ENCODE results near the gene GGCX. TPM values are rescaled to one million over a fixed set of nuclear protein-coding genes. Genes with fewer than 3 reads are reported as not detected.
A peak's percentile ranks its signal among the peaks of the same experiment; 100 is the strongest.

GGCX gene
- total and polyA plus RNA-seq, 9 of the 15 experiments (the other 6 are each of a cell fraction or from before 2014, with no cell fraction given) = 14.4 to 47.1 (median 28.1) TPM

- peaks cover 42% of the 10 kb centered on the region; the same call in 2 of the 3 replicates for H3K36me3 ChIP-seq (ENCODE audit: control insufficient read depth, insufficient read depth, low read length)
- H3K4me2 ChIP-seq (ENCODE audit: insufficient read depth, low read length) = no peak overlapping the region
- no peaks in the 10 kb centered on the region for H3K27me3 ChIP-seq (ENCODE audit: control insufficient read depth in 2 of 2, insufficient read depth in 2 of 2, low read length in 2 of 2)
- H3K4me1 ChIP-seq (replicated peaks in 1 of 2; ENCODE audit: control insufficient read depth in 2 of 2, insufficient read depth in 2 of 2, low read length in 2 of 2) = peaks cover 41 to 42% of the 10 kb centered on the region in 2 experiments
- TF ChIP-seq ZNF76 (CRISPR knock-in tag; IDR thresholded peaks at IDR 0.05; ENCODE audit: borderline replicate concordance) (no peak), SMAD1 (IDR thresholded peaks at IDR 0.05; ENCODE audit: low read depth, low read length, partially characterized antibody) (no peak), ZKSCAN1 (IDR thresholded peaks at IDR 0.05; ENCODE audit: low read depth, low read length) (no peak), SAFB2 (IDR thresholded peaks at IDR 0.05; ENCODE audit: borderline replicate concordance, low read depth, low read length, severe bottlenecking) (no peak)
- CTCF ChIA-PET (ENCODE audit: low intra/inter-chr PET ratio) = no interaction called here
- POLR2A ChIA-PET = interaction anchor here (2.0 to 2.3 kb wide), 2 partner anchors 12 to 36 kb away, joined by 6 to 8 read pairs; no protein-coding TSS in a partner anchor
- FAIRE-seq (no peak), ATAC-seq (no peak), DNase-seq (ENCODE audit: extremely low read depth in 1 of 4, low spot score in 3 of 4) (no peak)
- no peak overlapping the region for H3K27ac ChIP-seq (ENCODE audit: extremely low read depth, low read depth, low read length)
- BruUV-seq (replicated peaks) = no TSS peak
- no peak overlapping the region for H3K4me3 ChIP-seq
- intact Hi-C loops (cut with micrococcal nuclease) = no loop called here
- H4K20me1 ChIP-seq (replicated peaks; ENCODE audit: control insufficient read depth, insufficient read depth, low read length) = no peaks in the 10 kb centered on the region
- H3K9me1 ChIP-seq (ENCODE audit: control insufficient read depth, insufficient read depth, low read length) = peaks cover 7% of the 10 kb centered on the region
- H2AFZ ChIP-seq (ENCODE audit: low read depth, low read length) = no peak overlapping the region
- WGBS (ENCODE audit: insufficient coverage, low coverage, missing lambda C conversion rate) = 64% methylated on average over 1 of the region's 1 CpG
- no peaks in the 10 kb centered on the region for H3K9me3 ChIP-seq (replicated peaks; ENCODE audit: control insufficient read depth, insufficient read depth, low read depth, low read length)
- in situ Hi-C loops (cut with MboI) = no loop called here
- peaks cover 28% of the 10 kb centered on the region for H3K79me2 ChIP-seq (ENCODE audit: control insufficient read depth, insufficient read depth, low read length)
- no peak overlapping the region for H3K9ac ChIP-seq (ENCODE audit: insufficient read depth in 1 of 2, low read depth in 2 of 2, low read length in 2 of 2)
These were observed 21.2 kb upstream of the GGCX start for GRCh38 chr2:85582492-85582891.

- Histone ChIP-seq H3K4me2 (ENCODE audit: insufficient read depth, low read length) (no peak overlapping the region), H3K4me3 (no peak overlapping the region), H3K9ac (ENCODE audit: insufficient read depth in 1 of 2, low read depth in 2 of 2, low read length in 2 of 2) (peak overlapping the region in 1 of 2 experiments; percentile 77; a peak in 2 of 4 replicates), H3K4me1 (replicated peaks in 1 of 2; ENCODE audit: control insufficient read depth in 2 of 2, insufficient read depth in 2 of 2, low read length in 2 of 2) (peaks cover 27 to 37% of the 10 kb centered on the region in 2 experiments), H3K79me2 (ENCODE audit: control insufficient read depth, insufficient read depth, low read length) (peaks cover 30% of the 10 kb centered on the region), H4K20me1 (replicated peaks; ENCODE audit: control insufficient read depth, insufficient read depth, low read length) (no peaks in the 10 kb centered on the region), H3K9me1 (ENCODE audit: control insufficient read depth, insufficient read depth, low read length) (peaks cover 5% of the 10 kb centered on the region), H3K9me3 (replicated peaks; ENCODE audit: control insufficient read depth, insufficient read depth, low read depth, low read length) (no peaks in the 10 kb centered on the region), H3K36me3 (ENCODE audit: control insufficient read depth, insufficient read depth, low read length) (peaks cover 42% of the 10 kb centered on the region; the same call in 2 of the 3 replicates), H2AFZ (ENCODE audit: low read depth, low read length) (no peak overlapping the region), H3K27me3 (ENCODE audit: control insufficient read depth in 2 of 2, insufficient read depth in 2 of 2, low read length in 2 of 2) (no peaks in the 10 kb centered on the region), H3K27ac (ENCODE audit: extremely low read depth, low read depth, low read length) (no peak overlapping the region; the same call in 1 of the 3 replicates)
- intact Hi-C loops (cut with micrococcal nuclease) (no loop called here), in situ Hi-C loops (cut with MboI) (no loop called here)
- ATAC-seq = no peak
- TF ChIP-seq GATAD2A (IDR thresholded peaks at IDR 0.05) (no peak), GATAD2B (IDR thresholded peaks at IDR 0.05; ENCODE audit: borderline replicate concordance) (no peak), SREBF2 (CRISPR knock-in tag; IDR thresholded peaks at IDR 0.05) (no peak), GABPB1 (CRISPR knock-in tag; IDR thresholded peaks at IDR 0.05) (no peak), HMGXB4 (CRISPR knock-in tag; IDR thresholded peaks at IDR 0.05) (no peak), TAF1 (IDR thresholded peaks at IDR 0.05; ENCODE audit: control insufficient read depth, extremely low read depth, insufficient read depth, low read length, severe bottlenecking) (no peak), ZNF41 (CRISPR knock-in tag; conservative IDR thresholded peaks at IDR 0.05) (no peak), TEAD4 (IDR thresholded peaks at IDR 0.05; ENCODE audit: low read length) (no peak), TEAD4 (CRISPR knock-in tag; IDR thresholded peaks at IDR 0.05; ENCODE audit: borderline replicate concordance) (no peak)
- POLR2A ChIA-PET = interaction anchor here (0.6 to 3.8 kb wide), 5 partner anchors 8 to 151 kb away, joined by 3 to 23 read pairs (median 5); partner anchors contain the start of gene RNF181
- no peak for FAIRE-seq
- DNase-seq (ENCODE audit: extremely low read depth in 1 of 4, low spot score in 3 of 4) = no peak
- CTCF ChIA-PET (ENCODE audit: low intra/inter-chr PET ratio) = no interaction called here
- 92% methylated on average over 3 of the region's 3 CpGs for WGBS (ENCODE audit: insufficient coverage, low coverage, missing lambda C conversion rate)
- no TSS peak for BruUV-seq (replicated peaks)
These were observed 18.9 kb upstream of the GGCX start for GRCh38 chr2:85580206-85580605.

Measured in K562 (cell line).